Keratinocyte (primary cell): ENCODE results near the gene OLFML2B. TPM values are rescaled to one million over a fixed set of nuclear protein-coding genes. Genes with fewer than 3 reads are reported as not detected.

Experiments
- DNase-seq: peaks from one replicate; pipeline ENCODE4 v3.0.0-alpha.2; 2011; ENCODE audit warnings: low read depth, missing footprints, low spot score
- FAIRE-seq: peaks from 2 replicates; lab custom pipeline; 2011; peaks lifted over from hg19 to GRCh38; lab: Jason Lieb, UNC
- H2AFZ ChIP-seq: 2 replicates; pipeline ENCODE4 v1.6.0; 2012; ENCODE audit warnings: low read length, control low read depth, inconsistent platforms; ENCODE audit not compliant: control insufficient read depth
- H3K27ac ChIP-seq: 2 replicates; pipeline ENCODE4 v1.5.1; 2011; ENCODE audit warnings: low read length; ENCODE audit not compliant: control insufficient read depth, insufficient read depth
- H3K27me3 ChIP-seq: 3 replicates; pipeline ENCODE4 v1.6.0; 2011; ENCODE audit warnings: low read length; ENCODE audit not compliant: control insufficient read depth, insufficient read depth; ENCODE audit errors: extremely low read depth
- H3K36me3 ChIP-seq, 2 experiments: 2 replicates in 1 of 2; 3 replicates in 1 of 2; pipeline ENCODE4 v1.5.1; 2011; ENCODE audit warnings: low read length in 2 of 2, mild to moderate bottlenecking in 1 of 2; ENCODE audit not compliant: control insufficient read depth in 2 of 2, insufficient read depth in 2 of 2; ENCODE audit errors: extremely low read depth in 1 of 2
- H3K4me1 ChIP-seq: 3 replicates; pipeline ENCODE4 v1.5.1; 2011; ENCODE audit warnings: low read length; ENCODE audit not compliant: control insufficient read depth, insufficient read depth; ENCODE audit errors: extremely low read depth
- H3K4me2 ChIP-seq: 3 replicates; pipeline ENCODE4 v1.6.0; 2011; ENCODE audit warnings: low read depth, low read length; ENCODE audit not compliant: control insufficient read depth, insufficient read depth; ENCODE audit errors: extremely low read depth
- H3K4me3 ChIP-seq, 3 experiments: fragments of 200-600 bp in 1 of 3; sonication (generic) in 1 of 3; 2 replicates in 2 of 3; 3 replicates in 1 of 3; pipeline ENCODE4 v1.5.1; 2011 to 2016; ENCODE audit warnings: low read length in 3 of 3, mild to moderate bottlenecking in 3 of 3, control low read depth in 2 of 3, inconsistent platforms in 1 of 3, low read depth in 1 of 3, mixed read lengths in 1 of 3, mixed run types in 1 of 3, moderate library complexity in 1 of 3; ENCODE audit not compliant: control insufficient read depth in 2 of 3, insufficient read depth in 2 of 3; ENCODE audit errors: extremely low read depth in 1 of 3
- H3K79me2 ChIP-seq: 2 replicates; pipeline ENCODE4 v1.6.0; 2012; ENCODE audit warnings: low read length; ENCODE audit not compliant: control insufficient read depth, insufficient read depth
- H3K9ac ChIP-seq: 3 replicates; pipeline ENCODE4 v1.6.0; 2011; ENCODE audit warnings: low read length; ENCODE audit not compliant: control insufficient read depth, insufficient read depth; ENCODE audit errors: extremely low read depth
- H3K9me1 ChIP-seq: 3 replicates; pipeline ENCODE4 v1.6.0; 2011; ENCODE audit warnings: low read length; ENCODE audit not compliant: control insufficient read depth, insufficient read depth; ENCODE audit errors: extremely low read depth
- H3K9me3 ChIP-seq: 2 replicates; pipeline ENCODE4 v1.5.1; 2012; ENCODE audit warnings: low read depth, low read length; ENCODE audit not compliant: control insufficient read depth
- H4K20me1 ChIP-seq: 3 replicates; pipeline ENCODE4 v1.6.0; 2011; ENCODE audit warnings: low read length; ENCODE audit not compliant: control insufficient read depth, insufficient read depth; ENCODE audit errors: extremely low read depth
- EZH2 ChIP-seq: IDR thresholded peaks from one replicate; pipeline ENCODE4 v1.6.1; 2012; ENCODE audit warnings: inconsistent platforms, mild to moderate bottlenecking, low read length, moderate library complexity
- dilution Hi-C: fragments of 300-500 bp; cut with MboI; formaldehyde crosslinking; loops from one replicate; pipeline ENCODE4 v1.7.0; 2020; ENCODE audit warnings: low sequenced_read_pairs; ENCODE audit not compliant: extremely low pct_ligation_motif_present
- polyA plus RNA-seq, 5 experiments: library from polyadenylated mRNA; depleted of rRNA in 3 of 5; stranded (reverse) in 3 of 5; stranded (forward) in 1 of 5; unstranded in 1 of 5; fragments of >200 nt; gene quantifications; 1 replicate in 1 of 5; 2 replicates in 3 of 5; 3 replicates in 1 of 5; pipeline versions ENCODE4 v1.2.1 to v1.2.3, GENCODE V29; 2011 to 2012; ENCODE audit warnings: missing spikeins in 2 of 5, low read depth in 1 of 5, low replicate concordance in 1 of 5
- TF ChIP-seq, protein P1 (sequence below), 3 experiments: IDR thresholded peaks in 1 of 3; conservative IDR thresholded peaks in 1 of 3; optimal IDR thresholded peaks in 1 of 3; 2 replicates in 2 of 3; 3 replicates in 1 of 3; pipeline versions ENCODE3 to v1.5.1; 2011; ENCODE audit warnings: low read length in 3 of 3, mild to moderate bottlenecking in 3 of 3, moderate library complexity in 2 of 3, control low read depth in 1 of 3, inconsistent platforms in 1 of 3; ENCODE audit not compliant: insufficient read depth in 2 of 3; ENCODE audit errors: extremely low read depth in 1 of 3

Gene OLFML2B
- polyA plus RNA-seq, 1 donor (not counting 4 experiments of a cell fraction or from before 2014, with no cell fraction given): not detected

DNA sequence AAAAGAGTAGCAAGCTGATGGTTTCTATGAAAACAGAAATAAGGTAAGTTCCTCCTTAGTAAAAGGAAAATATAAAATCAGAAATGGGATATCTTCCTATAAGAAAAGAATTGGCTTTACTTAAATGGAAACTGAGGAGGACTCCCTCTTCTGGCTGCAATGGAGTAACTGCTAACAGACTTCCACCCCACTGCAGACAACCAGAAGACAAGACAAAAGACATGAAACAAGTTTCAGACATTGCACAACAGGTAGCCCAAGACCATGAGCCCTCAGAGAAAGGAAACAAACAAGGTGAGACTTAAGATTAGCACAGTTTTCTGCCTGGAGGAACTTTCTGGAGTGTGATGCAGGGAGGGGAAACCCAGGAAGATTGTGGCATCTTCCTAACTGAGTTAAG, 17.0 kb upstream of the OLFML2B start:
- dilution Hi-C loops: no loop called here
- Histone ChIP-seq H3K4me1 (peaks cover 10% of the 10 kb centered on the region), H3K9ac (no peak overlapping the region), H3K9me1 (no peaks in the 10 kb centered on the region), H3K27me3 (no peaks in the 10 kb centered on the region), H3K36me3 (no peaks in the 10 kb centered on the region), H3K4me3 (no peak overlapping the region), H3K4me2 (no peak overlapping the region), H3K79me2 (no peaks in the 10 kb centered on the region), H3K9me3 (no peaks in the 10 kb centered on the region), H3K27ac (no peak overlapping the region), H4K20me1 (no peaks in the 10 kb centered on the region), H2AFZ (no peak overlapping the region)
- FAIRE-seq (peak; percentile 77), DNase-seq (no peak)
- TF ChIP-seq, protein P1, sequence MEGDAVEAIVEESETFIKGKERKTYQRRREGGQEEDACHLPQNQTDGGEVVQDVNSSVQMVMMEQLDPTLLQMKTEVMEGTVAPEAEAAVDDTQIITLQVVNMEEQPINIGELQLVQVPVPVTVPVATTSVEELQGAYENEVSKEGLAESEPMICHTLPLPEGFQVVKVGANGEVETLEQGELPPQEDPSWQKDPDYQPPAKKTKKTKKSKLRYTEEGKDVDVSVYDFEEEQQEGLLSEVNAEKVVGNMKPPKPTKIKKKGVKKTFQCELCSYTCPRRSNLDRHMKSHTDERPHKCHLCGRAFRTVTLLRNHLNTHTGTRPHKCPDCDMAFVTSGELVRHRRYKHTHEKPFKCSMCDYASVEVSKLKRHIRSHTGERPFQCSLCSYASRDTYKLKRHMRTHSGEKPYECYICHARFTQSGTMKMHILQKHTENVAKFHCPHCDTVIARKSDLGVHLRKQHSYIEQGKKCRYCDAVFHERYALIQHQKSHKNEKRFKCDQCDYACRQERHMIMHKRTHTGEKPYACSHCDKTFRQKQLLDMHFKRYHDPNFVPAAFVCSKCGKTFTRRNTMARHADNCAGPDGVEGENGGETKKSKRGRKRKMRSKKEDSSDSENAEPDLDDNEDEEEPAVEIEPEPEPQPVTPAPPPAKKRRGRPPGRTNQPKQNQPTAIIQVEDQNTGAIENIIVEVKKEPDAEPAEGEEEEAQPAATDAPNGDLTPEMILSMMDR (optimal IDR thresholded peaks at IDR 0.05 in 1 of 3, IDR thresholded peaks at IDR 0.05 in 1 of 3, conservative IDR thresholded peaks at IDR 0.05 in 1 of 3; ENCODE audit: extremely low read depth in 1 of 3, insufficient read depth in 2 of 3, low read length in 3 of 3): peak; percentile 37 to 53 (median 52)
- TF ChIP-seq EZH2: no peak

DNA sequence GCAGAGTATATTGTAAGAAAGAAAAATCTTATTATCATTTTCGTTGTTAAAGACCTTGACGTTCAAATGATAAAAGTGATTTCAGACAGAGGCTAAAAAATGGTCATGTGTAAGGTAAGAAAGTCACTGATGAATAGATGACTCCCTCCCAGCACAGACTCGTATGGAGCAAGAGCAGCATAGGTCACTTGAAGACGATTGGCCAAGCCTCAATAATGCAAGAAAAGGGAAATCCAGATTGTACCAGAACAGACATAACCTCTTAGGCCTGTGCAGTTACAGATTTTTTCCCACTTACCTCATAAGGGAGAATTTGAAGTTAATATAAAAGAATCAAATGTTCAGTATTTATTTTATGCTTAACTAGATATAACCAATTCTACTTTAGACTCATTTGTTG, 16.3 kb upstream of the OLFML2B start:
- H3K79me2 ChIP-seq: no peaks in the 10 kb centered on the region
- no peak overlapping the region for H3K4me3 ChIP-seq
- H2AFZ ChIP-seq: no peak overlapping the region
- H3K27ac ChIP-seq: no peak overlapping the region
- TF ChIP-seq EZH2: no peak
- TF ChIP-seq, protein P1 (optimal IDR thresholded peaks at IDR 0.05 in 1 of 3, IDR thresholded peaks at IDR 0.05 in 1 of 3, conservative IDR thresholded peaks at IDR 0.05 in 1 of 3; ENCODE audit: extremely low read depth in 1 of 3, insufficient read depth in 2 of 3, low read length in 3 of 3): no peak
- peaks cover 16% of the 10 kb centered on the region for H3K4me1 ChIP-seq
- no peaks in the 10 kb centered on the region for H3K9me3 ChIP-seq
- no peaks in the 10 kb centered on the region for H3K36me3 ChIP-seq
- DNase-seq (no peak), FAIRE-seq (no peak)
- H3K9ac ChIP-seq: no peak overlapping the region
- no peaks in the 10 kb centered on the region for H4K20me1 ChIP-seq
- H3K4me2 ChIP-seq: no peak overlapping the region
- dilution Hi-C loops: no loop called here
- no peaks in the 10 kb centered on the region for H3K9me1 ChIP-seq
- H3K27me3 ChIP-seq: no peaks in the 10 kb centered on the region
